Neural cell (in vitro differentiated cells): ENCODE results near the gene PDIA6.

ENCODE experiments used
- CTCF ChIP-seq: fragments of 450-650 bp; IDR thresholded peaks from 2 replicates; pipeline ENCODE4 v1.5.1; 2014; ENCODE audit warnings: antibody characterized with exemption, mild to moderate bottlenecking, moderate library complexity; ENCODE audit not compliant: poor library complexity, severe bottlenecking
- POLR2AphosphoS5 ChIP-seq: IDR thresholded peaks from 2 replicates; pipeline ENCODE4 v1.6.1; 2012

DNA sequence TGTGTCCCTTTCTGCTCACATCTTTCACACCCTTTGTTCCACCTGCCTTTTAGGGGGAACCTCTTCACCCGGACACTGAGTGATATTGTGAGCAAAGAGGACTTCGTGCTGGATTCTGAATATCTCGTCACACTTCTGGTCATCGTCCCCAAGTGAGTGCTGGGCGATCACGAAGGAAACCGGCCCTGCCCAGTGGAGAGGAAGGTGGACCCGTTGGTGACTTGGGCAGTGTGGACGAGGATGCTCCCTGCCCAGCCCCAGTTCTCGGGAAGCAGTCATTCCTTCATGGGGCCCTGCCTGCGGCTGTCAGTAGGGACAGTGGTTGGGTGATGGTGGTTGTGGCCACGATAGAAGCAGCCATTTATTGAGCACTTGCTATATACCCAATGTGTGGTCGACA, 40.8 kb downstream of the PDIA6 start:
- TF ChIP-seq CTCF (no peak), POLR2AphosphoS5 (no peak)
